ENCODE measurements around the gene DSCAML1. TPM values are rescaled to one million over a fixed set of nuclear protein-coding genes. Genes with fewer than 3 reads are reported as not detected.

DSCAML1 gene
- total RNA-seq, 2 donors from 2014 or later, result 0.33 to 1.6 TPM

DNA sequence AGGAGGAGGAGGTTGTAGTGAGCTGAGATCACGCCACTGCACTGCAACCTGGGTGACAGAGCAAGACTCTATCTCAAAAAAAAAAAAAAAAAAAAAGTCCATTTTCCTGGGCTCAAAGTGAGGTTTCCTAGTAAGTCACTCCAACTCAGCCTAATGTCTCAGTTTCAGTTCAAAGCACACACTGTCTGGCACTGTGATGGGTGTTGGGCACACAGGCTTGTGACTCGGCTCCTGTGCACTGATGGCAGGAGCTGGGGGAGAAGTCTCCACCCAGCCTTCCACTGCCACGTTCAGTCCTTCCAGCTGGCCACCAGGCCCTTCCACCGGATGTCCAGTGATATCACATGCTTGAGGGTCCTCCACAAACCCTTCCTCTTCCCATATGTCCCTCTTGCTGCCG, 283.4 kb downstream of the DSCAML1 start:
- Histone ChIP-seq H3K9me3 (no peaks in the 10 kb centered on the region), H3K27me3 (no peaks in the 10 kb centered on the region), H3K4me3 (no peak overlapping the region), H3K27ac (no peak overlapping the region), H3K4me1 (peaks cover 2% of the 10 kb centered on the region), H3K36me3 (replicated peaks in 1 of 2; ENCODE audit: insufficient read depth in 1 of 2, low read depth in 2 of 2) (no peaks in the 10 kb centered on the region)
- TF ChIP-seq CTCF (IDR thresholded peaks at IDR 0.05), result no peak
- no peak for TF ChIP-seq POLR2A (IDR thresholded peaks at IDR 0.05)
- DNase-seq (no peak), ATAC-seq (no peak)
- intact Hi-C loops (cut with DNase I), result no loop called here
- 63% methylated on average over 5 of the region's 5 CpGs for WGBS, 2 donors

DNA sequence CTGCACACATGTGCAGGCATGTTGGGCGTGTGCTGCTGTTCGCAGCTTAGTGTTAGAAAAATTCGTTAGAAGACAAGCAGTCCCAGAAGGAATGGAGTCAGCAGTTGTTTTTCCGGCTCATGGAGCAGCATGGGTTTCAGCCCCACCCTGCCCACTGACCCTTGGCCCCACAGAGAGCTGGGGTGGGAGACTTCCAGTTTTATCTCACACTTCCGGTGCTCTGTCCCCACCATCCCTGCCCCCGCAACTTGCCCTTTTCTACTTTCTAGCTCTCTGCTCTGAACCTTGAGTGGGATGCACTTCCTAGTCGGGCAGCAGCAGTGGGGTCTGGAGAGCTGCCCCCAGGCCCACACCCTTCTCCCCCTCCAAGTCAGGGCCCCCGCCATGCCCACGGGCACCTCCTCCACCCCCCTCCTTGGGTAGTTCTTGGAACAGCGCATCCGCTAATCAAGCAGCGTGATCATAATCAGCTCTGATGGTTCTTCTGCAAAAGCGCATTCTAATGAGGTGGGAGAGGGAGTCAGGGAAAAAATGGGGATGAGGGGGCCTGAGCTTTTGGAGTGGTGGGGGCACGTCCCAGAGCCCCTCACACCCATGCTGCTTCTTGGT, 285.0 kb downstream of the DSCAML1 start:
- Histone ChIP-seq H3K4me3 (no peak overlapping the region), H3K4me1 (no peaks in the 10 kb centered on the region), H3K27me3 (no peaks in the 10 kb centered on the region), H3K36me3 (replicated peaks in 1 of 2; ENCODE audit: insufficient read depth in 1 of 2, low read depth in 2 of 2) (no peaks in the 10 kb centered on the region), H3K9me3 (no peaks in the 10 kb centered on the region), H3K27ac (no peak overlapping the region)
- intact Hi-C loops (cut with DNase I), result no loop called here
- TF ChIP-seq POLR2A (IDR thresholded peaks at IDR 0.05) (no peak), CTCF (IDR thresholded peaks at IDR 0.05) (no peak)
- DNase-seq (no peak), ATAC-seq (no peak)
- WGBS, 2 donors, result 54 to 59% methylated on average over 14 of the region's 14 CpGs

- no peak for DNase-seq
- Histone ChIP-seq H3K36me3 (replicated peaks in 1 of 2; ENCODE audit: insufficient read depth in 1 of 2, low read depth in 2 of 2) (no peaks in the 10 kb centered on the region), H3K27me3 (no peaks in the 10 kb centered on the region), H3K4me3 (no peak overlapping the region), H3K4me1 (no peaks in the 10 kb centered on the region), H3K27ac (no peak overlapping the region), H3K9me3 (no peaks in the 10 kb centered on the region)
- WGBS, 2 donors, result 55 to 59% methylated on average over 8 of the region's 8 CpGs
- intact Hi-C loops (cut with DNase I), result no loop called here
- ATAC-seq, result no peak
- TF ChIP-seq CTCF (IDR thresholded peaks at IDR 0.05), result no peak
- TF ChIP-seq POLR2A (IDR thresholded peaks at IDR 0.05), result no peak
Measured at GRCh38 chr11:117511483-117511930, 285.5 kb downstream of the DSCAML1 start.

DNA sequence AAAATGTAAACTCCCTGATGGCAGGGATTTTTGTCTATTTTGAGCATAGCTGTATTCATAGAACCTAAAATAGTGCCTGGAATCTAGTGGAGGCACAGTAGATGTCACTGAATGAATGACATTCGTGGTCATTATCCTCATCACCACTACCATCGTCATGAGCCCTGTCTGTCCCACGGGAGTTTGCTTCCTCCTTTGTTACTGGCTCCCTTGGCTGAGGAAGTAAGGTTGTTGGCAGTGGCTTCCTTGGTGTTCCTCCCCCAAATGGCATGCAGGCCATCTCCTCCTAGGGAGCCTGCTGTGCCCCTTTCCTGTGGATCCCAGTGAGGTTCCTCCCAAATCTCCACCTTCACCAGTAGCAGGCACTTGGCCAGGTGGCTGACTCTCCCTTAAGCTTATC, 286.4 kb downstream of the DSCAML1 start:
- 65 to 73% methylated on average over 3 of the region's 3 CpGs for WGBS, 2 donors
- TF ChIP-seq POLR2A (IDR thresholded peaks at IDR 0.05) (no peak), CTCF (IDR thresholded peaks at IDR 0.05) (no peak)
- ATAC-seq, result no peak

DNA sequence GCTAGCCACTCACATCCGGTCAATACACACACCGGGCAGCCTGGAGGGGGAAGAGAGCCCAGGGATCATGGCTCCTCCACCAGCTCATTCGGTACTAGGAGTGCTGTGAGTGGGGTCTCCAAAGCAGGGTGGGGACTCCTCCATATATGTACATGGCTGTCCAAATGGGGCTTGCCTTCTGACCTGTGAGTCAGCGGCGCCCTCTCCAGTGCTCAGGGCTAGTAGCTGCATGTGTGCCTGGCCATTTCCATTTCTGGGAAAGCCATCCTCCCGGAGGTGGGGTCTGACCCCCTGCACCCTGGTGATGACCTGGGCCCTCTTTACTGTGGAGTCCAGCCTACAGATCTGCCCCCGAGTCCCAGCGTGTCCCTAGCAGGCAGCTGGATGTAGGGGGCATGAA, 287.5 kb downstream of the DSCAML1 start:
- intact Hi-C loops (cut with DNase I), result no loop called here
- no peak overlapping the region for H3K4me3 ChIP-seq
- no peaks in the 10 kb centered on the region for H3K27me3 ChIP-seq
- DNase-seq (no peak), ATAC-seq (no peak)
- no peaks in the 10 kb centered on the region for H3K4me1 ChIP-seq
- WGBS, 2 donors, result 60 to 64% methylated on average over 1 to 8 of the region's 8 CpGs
- H3K36me3 ChIP-seq (replicated peaks in 1 of 2; ENCODE audit: insufficient read depth in 1 of 2, low read depth in 2 of 2), result no peaks in the 10 kb centered on the region
- H3K27ac ChIP-seq, result no peak overlapping the region
- no peaks in the 10 kb centered on the region for H3K9me3 ChIP-seq
- TF ChIP-seq POLR2A (IDR thresholded peaks at IDR 0.05) (no peak), CTCF (IDR thresholded peaks at IDR 0.05) (no peak)

More for the DNA sequence above, 286.4 kb downstream of the DSCAML1 start:
- H3K36me3 ChIP-seq (replicated peaks in 1 of 2; ENCODE audit: insufficient read depth in 1 of 2, low read depth in 2 of 2), result no peaks in the 10 kb centered on the region
- DNase-seq, result no peak
- no peak overlapping the region for H3K27ac ChIP-seq
- H3K4me3 ChIP-seq, result no peak overlapping the region
- H3K27me3 ChIP-seq, result no peaks in the 10 kb centered on the region
- no peaks in the 10 kb centered on the region for H3K4me1 ChIP-seq
- intact Hi-C loops (cut with DNase I), result no loop called here
- no peaks in the 10 kb centered on the region for H3K9me3 ChIP-seq
